IMR-90 (cell line): ENCODE data around the gene SAT1.

Experiments used
- BHLHE40 ChIP-seq: fragments of 150-350 bp; IDR thresholded peaks from 2 replicates; pipeline ENCODE4 v1.6.1; 2016; ENCODE audit warnings: mild to moderate bottlenecking, low read depth, low read length
- CHD1 ChIP-seq: IDR thresholded peaks from 2 replicates; pipeline ENCODE4 v1.6.1; 2012; ENCODE audit warnings: low read depth, low read length, improper control_type of control experiment
- CTCF ChIP-seq: conservative IDR thresholded peaks from 2 replicates; pipeline ENCODE4 v1.5.1; 2012; ENCODE audit warnings: mild to moderate bottlenecking, low read depth, low read length, improper control_type of control experiment
- ELK1 ChIP-seq: fragments of 150-350 bp; IDR thresholded peaks from 2 replicates; pipeline ENCODE4 v1.6.1; 2016; ENCODE audit warnings: low read depth, mild to moderate bottlenecking, low read length, moderate library complexity, borderline replicate concordance
- MAZ ChIP-seq: IDR thresholded peaks from 2 replicates; pipeline ENCODE4 v1.6.1; 2012; ENCODE audit warnings: low read depth, mild to moderate bottlenecking, low read length, improper control_type of control experiment, moderate library complexity, borderline replicate concordance
- MXI1 ChIP-seq: IDR thresholded peaks from 2 replicates; pipeline ENCODE4 v1.6.1; 2012; ENCODE audit warnings: low read depth, mild to moderate bottlenecking, low read length, moderate library complexity, borderline replicate concordance
- RAD21 ChIP-seq: IDR thresholded peaks from 2 replicates; pipeline ENCODE4 v1.6.1; 2012; ENCODE audit warnings: low read length, improper control_type of control experiment
- USF2 ChIP-seq: fragments of 150-350 bp; IDR thresholded peaks from 2 replicates; pipeline ENCODE4 v1.6.1; 2017; ENCODE audit warnings: mild to moderate bottlenecking, antibody characterized with exemption, low read length, low read depth

GRCh38 chrX:23789386-23790154 is 6.6 kb downstream of the SAT1 start:
- TF ChIP-seq CHD1, result no peak
- TF ChIP-seq USF2, result no peak
- TF ChIP-seq CTCF, result no peak
- no peak for TF ChIP-seq MAZ
- no peak for TF ChIP-seq RAD21
- no peak for TF ChIP-seq MXI1
- no peak for TF ChIP-seq BHLHE40
- TF ChIP-seq ELK1, result no peak
